HepG2 (cell line): Measurements from ENCODE around the gene TMEM59. TPM values are rescaled to one million over a fixed set of nuclear protein-coding genes. Genes with fewer than 3 reads are reported as not detected.

ENCODE experiments used
- FOXK2 ChIP-seq: fragments of 450-650 bp; IDR thresholded peaks from 2 replicates; pipeline ENCODE4 v1.6.1; 2016
- HNRNPUL1 ChIP-seq: fragments of 200-400 bp; formaldehyde crosslinking; IDR thresholded peaks from 2 replicates; pipeline ENCODE4 v1.6.1; 2017; ENCODE audit warnings: low read depth, mild to moderate bottlenecking, low read length, moderate library complexity
- NFE2L1 ChIP-seq: sonication (generic); formaldehyde crosslinking; IDR thresholded peaks from 2 replicates; pipeline ENCODE4 v1.4.0; 2020; ENCODE audit warnings: missing genetic modification reagents, mild to moderate bottlenecking, borderline replicate concordance
- RELA ChIP-seq: sonication (generic); formaldehyde crosslinking; IDR thresholded peaks from 2 replicates; pipeline ENCODE4 v1.4.0; 2020; ENCODE audit warnings: missing genetic modification reagents
- SRF ChIP-seq: IDR thresholded peaks from 2 replicates; pipeline ENCODE4 v1.6.1; 2011; ENCODE audit warnings: mild to moderate bottlenecking, low read depth, low read length, moderate library complexity
- ZKSCAN5 ChIP-seq: sonication (generic); formaldehyde crosslinking; IDR thresholded peaks from 2 replicates; pipeline ENCODE4 v1.5.1; 2020; ENCODE audit warnings: mild to moderate bottlenecking, missing genetic modification reagents
- ZNF678 ChIP-seq: sonication (generic); formaldehyde crosslinking; IDR thresholded peaks from 2 replicates; pipeline ENCODE4 v1.4.0; 2020; ENCODE audit warnings: mild to moderate bottlenecking, missing genetic modification reagents
- polyA plus RNA-seq, 8 experiments: library from polyadenylated mRNA; depleted of rRNA in 3 of 8; stranded (reverse) in 7 of 8; unstranded in 1 of 8; fragments of >200 nt; fragmentation: Illumina TruSeq in 4 of 8; extraction: Trizol in 4 of 8; gene quantifications; 2 replicates each; pipeline versions ENCODE4 v1.2.1 to v1.2.3, GENCODE V29; 2011 to 2016; ENCODE audit warnings: low read depth in 4 of 8, missing spikeins in 1 of 8, mixed read lengths in 1 of 8; ENCODE audit not compliant: insufficient read depth in 1 of 8
- total RNA-seq, 5 experiments: library from RNA; depleted of rRNA; stranded (reverse); fragments of >200 nt; fragmentation: Illumina TruSeq; extraction: Trizol; gene quantifications; 2 replicates each; pipeline ENCODE4 v1.2.3, GENCODE V29; 2016; ENCODE audit warnings: low read depth in 1 of 5
- TF ChIP-seq, protein P1 (sequence below): sonication (generic); formaldehyde crosslinking; IDR thresholded peaks from 2 replicates; pipeline ENCODE4 v1.8.0; 2023; ENCODE audit warnings: mild to moderate bottlenecking, missing genetic modification reagents
- TF ChIP-seq, protein P2 (sequence below): sonication (generic); formaldehyde crosslinking; conservative IDR thresholded peaks from 2 replicates; pipeline ENCODE4 v1.4.0; 2020; ENCODE audit warnings: missing genetic modification reagents
- TF ChIP-seq, protein P3 (sequence below): sonication (generic); formaldehyde crosslinking; IDR thresholded peaks from 2 replicates; pipeline ENCODE4 v1.8.0; 2022; ENCODE audit warnings: mild to moderate bottlenecking, missing genetic modification reagents
- TF ChIP-seq, protein P4 (sequence below): fragments of 450-650 bp; IDR thresholded peaks from 2 replicates; pipeline ENCODE4 v1.6.1; 2017
- TF ChIP-seq, protein P5 (sequence below): sonication (generic); formaldehyde crosslinking; IDR thresholded peaks from 2 replicates; pipeline ENCODE4 v1.4.0; 2020; ENCODE audit warnings: mild to moderate bottlenecking, missing genetic modification reagents, borderline replicate concordance
- TF ChIP-seq, protein P6 (sequence below): sonication (generic); formaldehyde crosslinking; IDR thresholded peaks from 2 replicates; pipeline ENCODE4 v1.4.0; 2020; ENCODE audit warnings: low read depth, missing genetic modification reagents

TMEM59 gene
- total and polyA plus RNA-seq, 2 of the 13 experiments (the other 11 are each of a cell fraction or from before 2014, with no cell fraction given), result 147 to 363 TPM

DNA sequence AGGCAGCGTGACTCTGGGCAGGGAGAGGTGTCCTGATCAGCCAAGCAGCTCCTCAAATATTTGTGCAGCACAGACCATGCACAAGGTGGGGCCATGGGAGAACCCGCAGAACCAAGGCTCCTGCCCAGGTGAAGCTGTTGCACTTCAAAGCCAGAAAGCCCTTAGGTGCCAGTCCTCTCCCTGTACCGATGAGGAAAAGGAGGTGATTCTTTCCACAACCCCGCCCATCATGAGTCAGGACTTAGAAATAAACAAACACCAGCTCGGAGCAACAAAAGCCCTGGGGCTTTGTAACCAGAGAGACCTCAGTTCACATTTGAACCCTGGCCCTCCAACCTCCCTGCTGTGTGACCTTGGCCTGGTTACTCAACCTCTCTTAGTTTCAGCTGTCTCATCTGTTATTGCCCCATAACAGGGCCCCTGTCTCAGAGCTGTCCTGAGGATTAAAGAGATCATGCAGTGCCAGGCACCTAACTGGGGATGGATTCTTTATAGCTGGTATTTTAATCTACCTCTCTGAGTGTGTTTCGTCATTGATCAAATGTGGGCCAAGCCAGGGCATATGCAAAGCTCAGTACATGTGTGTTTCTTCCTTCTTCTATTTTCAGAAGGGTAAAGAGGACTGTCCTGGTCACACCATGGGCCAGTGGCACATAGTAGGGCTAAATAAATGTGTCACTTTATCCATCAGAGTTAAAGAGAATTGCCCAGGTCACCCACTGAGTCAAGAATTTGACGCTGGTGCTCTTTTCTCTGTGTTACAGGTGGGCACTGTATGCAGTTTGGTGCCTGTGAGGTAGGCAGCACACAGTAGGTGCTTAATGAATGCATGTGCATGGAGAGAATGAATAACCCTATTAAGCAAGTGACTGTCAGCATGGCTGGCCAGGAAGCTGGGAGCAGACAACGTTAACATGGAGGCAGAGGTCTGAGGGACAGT, 36.4 kb downstream of the TMEM59 start (continued):
- TF ChIP-seq SRF (no peak), ZKSCAN5 (CRISPR knock-in tag) (peak; percentile 93), HNRNPUL1 (no peak), FOXK2 (no peak), RELA (CRISPR knock-in tag) (no peak), ZNF678 (CRISPR knock-in tag) (no peak), NFE2L1 (CRISPR knock-in tag) (no peak)
- TF ChIP-seq, protein P1, sequence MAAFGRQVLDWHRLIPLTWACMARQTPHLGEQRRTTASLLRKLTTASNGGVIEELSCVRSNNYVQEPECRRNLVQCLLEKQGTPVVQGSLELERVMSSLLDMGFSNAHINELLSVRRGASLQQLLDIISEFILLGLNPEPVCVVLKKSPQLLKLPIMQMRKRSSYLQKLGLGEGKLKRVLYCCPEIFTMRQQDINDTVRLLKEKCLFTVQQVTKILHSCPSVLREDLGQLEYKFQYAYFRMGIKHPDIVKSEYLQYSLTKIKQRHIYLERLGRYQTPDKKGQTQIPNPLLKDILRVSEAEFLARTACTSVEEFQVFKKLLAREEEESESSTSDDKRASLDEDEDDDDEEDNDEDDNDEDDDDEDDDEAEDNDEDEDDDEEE (CRISPR knock-in tag), result no peak
- TF ChIP-seq, protein P2, sequence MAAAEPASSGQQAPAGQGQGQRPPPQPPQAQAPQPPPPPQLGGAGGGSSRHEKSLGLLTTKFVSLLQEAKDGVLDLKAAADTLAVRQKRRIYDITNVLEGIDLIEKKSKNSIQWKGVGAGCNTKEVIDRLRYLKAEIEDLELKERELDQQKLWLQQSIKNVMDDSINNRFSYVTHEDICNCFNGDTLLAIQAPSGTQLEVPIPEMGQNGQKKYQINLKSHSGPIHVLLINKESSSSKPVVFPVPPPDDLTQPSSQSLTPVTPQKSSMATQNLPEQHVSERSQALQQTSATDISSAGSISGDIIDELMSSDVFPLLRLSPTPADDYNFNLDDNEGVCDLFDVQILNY (CRISPR knock-in tag), result no peak
- TF ChIP-seq, protein P3, sequence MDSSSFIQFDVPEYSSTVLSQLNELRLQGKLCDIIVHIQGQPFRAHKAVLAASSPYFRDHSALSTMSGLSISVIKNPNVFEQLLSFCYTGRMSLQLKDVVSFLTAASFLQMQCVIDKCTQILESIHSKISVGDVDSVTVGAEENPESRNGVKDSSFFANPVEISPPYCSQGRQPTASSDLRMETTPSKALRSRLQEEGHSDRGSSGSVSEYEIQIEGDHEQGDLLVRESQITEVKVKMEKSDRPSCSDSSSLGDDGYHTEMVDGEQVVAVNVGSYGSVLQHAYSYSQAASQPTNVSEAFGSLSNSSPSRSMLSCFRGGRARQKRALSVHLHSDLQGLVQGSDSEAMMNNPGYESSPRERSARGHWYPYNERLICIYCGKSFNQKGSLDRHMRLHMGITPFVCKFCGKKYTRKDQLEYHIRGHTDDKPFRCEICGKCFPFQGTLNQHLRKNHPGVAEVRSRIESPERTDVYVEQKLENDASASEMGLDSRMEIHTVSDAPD (CRISPR knock-in tag), result no peak
- TF ChIP-seq, protein P4, sequence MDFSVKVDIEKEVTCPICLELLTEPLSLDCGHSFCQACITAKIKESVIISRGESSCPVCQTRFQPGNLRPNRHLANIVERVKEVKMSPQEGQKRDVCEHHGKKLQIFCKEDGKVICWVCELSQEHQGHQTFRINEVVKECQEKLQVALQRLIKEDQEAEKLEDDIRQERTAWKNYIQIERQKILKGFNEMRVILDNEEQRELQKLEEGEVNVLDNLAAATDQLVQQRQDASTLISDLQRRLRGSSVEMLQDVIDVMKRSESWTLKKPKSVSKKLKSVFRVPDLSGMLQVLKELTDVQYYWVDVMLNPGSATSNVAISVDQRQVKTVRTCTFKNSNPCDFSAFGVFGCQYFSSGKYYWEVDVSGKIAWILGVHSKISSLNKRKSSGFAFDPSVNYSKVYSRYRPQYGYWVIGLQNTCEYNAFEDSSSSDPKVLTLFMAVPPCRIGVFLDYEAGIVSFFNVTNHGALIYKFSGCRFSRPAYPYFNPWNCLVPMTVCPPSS, result no peak
- TF ChIP-seq, protein P5, sequence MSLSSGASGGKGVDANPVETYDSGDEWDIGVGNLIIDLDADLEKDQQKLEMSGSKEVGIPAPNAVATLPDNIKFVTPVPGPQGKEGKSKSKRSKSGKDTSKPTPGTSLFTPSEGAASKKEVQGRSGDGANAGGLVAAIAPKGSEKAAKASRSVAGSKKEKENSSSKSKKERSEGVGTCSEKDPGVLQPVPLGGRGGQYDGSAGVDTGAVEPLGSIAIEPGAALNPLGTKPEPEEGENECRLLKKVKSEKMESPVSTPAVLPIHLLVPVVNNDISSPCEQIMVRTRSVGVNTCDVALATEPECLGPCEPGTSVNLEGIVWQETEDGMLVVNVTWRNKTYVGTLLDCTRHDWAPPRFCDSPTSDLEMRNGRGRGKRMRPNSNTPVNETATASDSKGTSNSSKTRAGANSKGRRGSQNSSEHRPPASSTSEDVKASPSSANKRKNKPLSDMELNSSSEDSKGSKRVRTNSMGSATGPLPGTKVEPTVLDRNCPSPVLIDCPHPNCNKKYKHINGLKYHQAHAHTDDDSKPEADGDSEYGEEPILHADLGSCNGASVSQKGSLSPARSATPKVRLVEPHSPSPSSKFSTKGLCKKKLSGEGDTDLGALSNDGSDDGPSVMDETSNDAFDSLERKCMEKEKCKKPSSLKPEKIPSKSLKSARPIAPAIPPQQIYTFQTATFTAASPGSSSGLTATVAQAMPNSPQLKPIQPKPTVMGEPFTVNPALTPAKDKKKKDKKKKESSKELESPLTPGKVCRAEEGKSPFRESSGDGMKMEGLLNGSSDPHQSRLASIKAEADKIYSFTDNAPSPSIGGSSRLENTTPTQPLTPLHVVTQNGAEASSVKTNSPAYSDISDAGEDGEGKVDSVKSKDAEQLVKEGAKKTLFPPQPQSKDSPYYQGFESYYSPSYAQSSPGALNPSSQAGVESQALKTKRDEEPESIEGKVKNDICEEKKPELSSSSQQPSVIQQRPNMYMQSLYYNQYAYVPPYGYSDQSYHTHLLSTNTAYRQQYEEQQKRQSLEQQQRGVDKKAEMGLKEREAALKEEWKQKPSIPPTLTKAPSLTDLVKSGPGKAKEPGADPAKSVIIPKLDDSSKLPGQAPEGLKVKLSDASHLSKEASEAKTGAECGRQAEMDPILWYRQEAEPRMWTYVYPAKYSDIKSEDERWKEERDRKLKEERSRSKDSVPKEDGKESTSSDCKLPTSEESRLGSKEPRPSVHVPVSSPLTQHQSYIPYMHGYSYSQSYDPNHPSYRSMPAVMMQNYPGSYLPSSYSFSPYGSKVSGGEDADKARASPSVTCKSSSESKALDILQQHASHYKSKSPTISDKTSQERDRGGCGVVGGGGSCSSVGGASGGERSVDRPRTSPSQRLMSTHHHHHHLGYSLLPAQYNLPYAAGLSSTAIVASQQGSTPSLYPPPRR (CRISPR knock-in tag), result peak; percentile 48; the same call in 1 of the 2 replicates
- TF ChIP-seq, protein P6, sequence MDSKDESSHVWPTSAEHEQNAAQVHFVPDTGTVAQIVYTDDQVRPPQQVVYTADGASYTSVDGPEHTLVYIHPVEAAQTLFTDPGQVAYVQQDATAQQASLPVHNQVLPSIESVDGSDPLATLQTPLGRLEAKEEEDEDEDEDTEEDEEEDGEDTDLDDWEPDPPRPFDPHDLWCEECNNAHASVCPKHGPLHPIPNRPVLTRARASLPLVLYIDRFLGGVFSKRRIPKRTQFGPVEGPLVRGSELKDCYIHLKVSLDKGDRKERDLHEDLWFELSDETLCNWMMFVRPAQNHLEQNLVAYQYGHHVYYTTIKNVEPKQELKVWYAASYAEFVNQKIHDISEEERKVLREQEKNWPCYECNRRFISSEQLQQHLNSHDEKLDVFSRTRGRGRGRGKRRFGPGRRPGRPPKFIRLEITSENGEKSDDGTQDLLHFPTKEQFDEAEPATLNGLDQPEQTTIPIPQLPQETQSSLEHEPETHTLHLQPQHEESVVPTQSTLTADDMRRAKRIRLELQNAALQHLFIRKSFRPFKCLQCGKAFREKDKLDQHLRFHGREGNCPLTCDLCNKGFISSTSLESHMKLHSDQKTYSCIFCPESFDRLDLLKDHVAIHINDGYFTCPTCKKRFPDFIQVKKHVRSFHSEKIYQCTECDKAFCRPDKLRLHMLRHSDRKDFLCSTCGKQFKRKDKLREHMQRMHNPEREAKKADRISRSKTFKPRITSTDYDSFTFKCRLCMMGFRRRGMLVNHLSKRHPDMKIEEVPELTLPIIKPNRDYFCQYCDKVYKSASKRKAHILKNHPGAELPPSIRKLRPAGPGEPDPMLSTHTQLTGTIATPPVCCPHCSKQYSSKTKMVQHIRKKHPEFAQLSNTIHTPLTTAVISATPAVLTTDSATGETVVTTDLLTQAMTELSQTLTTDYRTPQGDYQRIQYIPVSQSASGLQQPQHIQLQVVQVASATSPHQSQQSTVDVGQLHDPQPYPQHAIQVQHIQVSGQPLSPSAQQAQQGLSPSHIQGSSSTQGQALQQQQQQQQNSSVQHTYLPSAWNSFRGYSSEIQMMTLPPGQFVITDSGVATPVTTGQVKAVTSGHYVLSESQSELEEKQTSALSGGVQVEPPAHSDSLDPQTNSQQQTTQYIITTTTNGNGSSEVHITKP, result peak; percentile 55; the same call in 1 of the 2 replicates
